ENCODE results near the gene EIPR1. TPM values are rescaled to one million over a fixed set of nuclear protein-coding genes. Genes with fewer than 3 reads are reported as not detected.

EIPR1 gene
- total RNA-seq, 1 experiment from 2014 or later = 22.8 TPM

- peaks cover 5% of the 10 kb centered on the region for H3K4me1 Mint-ChIP-seq
- ChIA-PET CTCF (no interaction called here), POLR2A (no interaction called here)
- peaks cover 34% of the 10 kb centered on the region for H3K36me3 Mint-ChIP-seq
- H3K27me3 Mint-ChIP-seq (ENCODE audit: low read depth) = peaks cover 3% of the 10 kb centered on the region
- no peak overlapping the region for H3K27ac Mint-ChIP-seq
- no peak for TF ChIP-seq EMX1 (CRISPR knock-in tag; IDR thresholded peaks at IDR 0.05)
- TF ChIP-seq MYBL2 (CRISPR knock-in tag; IDR thresholded peaks at IDR 0.05) = no peak
- no peak for TF ChIP-seq PRDM15 (CRISPR knock-in tag; IDR thresholded peaks at IDR 0.05)
- no peak for TF ChIP-seq RELA (CRISPR knock-in tag; IDR thresholded peaks at IDR 0.05; ENCODE audit: borderline replicate concordance)
- TF ChIP-seq ESRRA (CRISPR knock-in tag; IDR thresholded peaks at IDR 0.05; ENCODE audit: borderline replicate concordance) = no peak
- no peak for TF ChIP-seq JAZF1 (CRISPR knock-in tag; IDR thresholded peaks at IDR 0.05)
- TF ChIP-seq ZBTB43 (CRISPR knock-in tag; IDR thresholded peaks at IDR 0.05) = no peak
- no peak for TF ChIP-seq JUN (CRISPR knock-in tag; IDR thresholded peaks at IDR 0.05)
- TF ChIP-seq USF1 (CRISPR knock-in tag; IDR thresholded peaks at IDR 0.05) = no peak
- TF ChIP-seq FOXP1 (CRISPR knock-in tag; IDR thresholded peaks at IDR 0.05; ENCODE audit: borderline replicate concordance) = no peak
- TF ChIP-seq NFATC4 (CRISPR knock-in tag; IDR thresholded peaks at IDR 0.05) = no peak
- TF ChIP-seq AFF4 (CRISPR knock-in tag; IDR thresholded peaks at IDR 0.05; ENCODE audit: borderline replicate concordance) = no peak
- no peak for TF ChIP-seq ZNF232 (CRISPR knock-in tag; IDR thresholded peaks at IDR 0.05)
- no peak for TF ChIP-seq USF2 (CRISPR knock-in tag; IDR thresholded peaks at IDR 0.05)
- no peak overlapping the region for H3K4me3 Mint-ChIP-seq
- H3K9me3 Mint-ChIP-seq = peaks cover 51% of the 10 kb centered on the region
- DNase-seq (ENCODE audit: low spot score) (no peak), ATAC-seq (no peak)
These were observed 154.3 kb downstream of the EIPR1 start for GRCh38 chr2:3223080-3223923.

GRCh38 chr2:3222636-3223035 lies 155.0 kb downstream of the EIPR1 start:
- no peak for ATAC-seq
- H3K27me3 Mint-ChIP-seq (ENCODE audit: low read depth) = peaks cover 3% of the 10 kb centered on the region
- ChIA-PET CTCF (no interaction called here), POLR2A (no interaction called here)
- no peak overlapping the region for H3K4me3 Mint-ChIP-seq
- no peak overlapping the region for H3K27ac Mint-ChIP-seq
- H3K4me1 Mint-ChIP-seq = peaks cover 5% of the 10 kb centered on the region
- peaks cover 28% of the 10 kb centered on the region for H3K36me3 Mint-ChIP-seq
- H3K9me3 Mint-ChIP-seq = peaks cover 46% of the 10 kb centered on the region
- no peak for DNase-seq (ENCODE audit: low spot score)
- TF ChIP-seq SMAD3 (CRISPR knock-in tag; IDR thresholded peaks at IDR 0.05; ENCODE audit: borderline replicate concordance) (no peak), ATF3 (CRISPR knock-in tag; conservative IDR thresholded peaks at IDR 0.05) (no peak), E2F1 (CRISPR knock-in tag; IDR thresholded peaks at IDR 0.05) (no peak), STAT6 (CRISPR knock-in tag; conservative IDR thresholded peaks at IDR 0.05; ENCODE audit: low read depth) (no peak), ELF4 (CRISPR knock-in tag; IDR thresholded peaks at IDR 0.05; ENCODE audit: low read depth) (no peak)
